GM21786 (cell line): ENCODE results near the gene EFCAB13.
"Not testable (repeated sequence)": the region's sequence is repeated elsewhere in the genome, so short reads cannot be mapped to it uniquely, and the experiment has no call there.

ENCODE experiments used
- ATAC-seq: cut with Tn5 transposase; IDR thresholded peaks from one replicate; pipeline ENCODE4 v1.9.1; 2021; ENCODE audit not compliant: unreplicated experiment

The EFCAB13 gene

DNA sequence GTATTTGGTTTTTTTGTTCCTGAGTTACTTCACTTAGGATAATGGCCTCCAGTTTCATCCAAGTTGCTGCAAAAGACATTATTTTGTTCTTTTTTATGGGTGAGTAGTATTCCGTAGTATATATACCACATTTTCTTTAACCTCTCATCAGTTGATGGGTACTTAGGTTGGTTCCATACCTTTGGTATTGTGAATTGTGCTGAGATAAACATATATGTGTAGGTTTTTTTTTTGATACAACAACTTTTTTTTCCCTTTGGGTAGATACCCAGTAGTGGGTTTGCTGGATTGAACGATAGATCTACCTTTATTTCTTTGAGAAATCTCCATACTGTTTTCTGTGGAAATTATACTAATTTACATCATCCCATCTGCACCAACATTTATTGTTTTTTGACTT lies 6.8 kb downstream of the EFCAB13 start:
- no peak for ATAC-seq

DNA sequence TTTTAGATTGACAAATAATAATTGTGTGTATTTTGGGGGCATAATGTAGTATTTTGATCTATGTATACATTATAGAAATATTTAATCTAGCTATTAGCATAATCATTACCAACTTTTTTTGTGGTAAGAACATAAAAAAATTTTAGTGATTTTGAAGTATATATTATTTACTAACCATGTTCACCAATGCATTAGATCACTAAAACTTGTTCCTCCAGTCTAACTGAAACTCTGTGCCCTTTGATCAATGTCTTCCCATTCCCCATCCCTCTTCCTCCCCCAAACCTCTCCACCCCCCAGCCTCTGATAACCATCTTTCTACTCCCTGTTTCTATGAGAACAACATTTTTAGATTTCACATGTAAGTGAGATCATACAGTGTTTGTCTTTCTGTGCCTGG lies 8.5 kb downstream of the EFCAB13 start:
- no peak for ATAC-seq

DNA sequence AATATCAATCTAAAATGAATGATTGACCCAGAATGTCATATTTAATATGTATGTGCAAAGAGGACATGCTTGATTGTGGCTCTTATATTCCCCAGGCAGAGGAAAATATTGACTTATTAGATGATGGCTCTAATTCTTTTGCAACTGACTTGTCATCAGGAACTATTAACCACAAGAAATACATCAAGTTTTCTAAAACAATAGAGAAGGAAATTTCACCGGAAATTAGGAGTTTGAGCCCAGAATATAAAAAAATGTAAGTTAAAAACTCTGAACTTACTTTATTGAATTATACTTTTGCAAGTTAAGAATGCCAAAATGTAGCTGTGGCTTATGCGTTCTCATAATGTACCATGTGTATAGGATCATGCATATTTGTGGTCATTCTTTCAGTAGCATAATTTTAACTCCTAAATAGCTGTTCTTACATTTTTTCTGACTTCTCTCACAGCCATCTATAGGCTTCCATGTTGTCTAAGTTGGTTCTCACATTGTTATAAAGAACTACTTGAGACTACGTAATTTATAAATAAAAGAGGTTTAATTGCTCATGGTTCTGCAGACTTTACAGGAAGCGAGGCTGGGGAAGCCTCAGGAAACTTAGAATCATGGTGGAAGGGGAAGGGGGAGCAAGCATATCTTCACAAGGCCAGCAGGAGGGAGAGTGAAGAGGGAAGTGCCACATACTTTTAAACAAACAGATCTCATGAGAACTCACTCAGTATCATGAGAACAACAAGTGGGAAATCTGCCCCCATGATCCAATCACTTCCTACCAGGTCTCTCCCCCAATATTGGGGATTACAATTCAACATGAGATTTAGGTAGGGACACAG lies 11.6 kb downstream of the EFCAB13 start:
- no peak for ATAC-seq

DNA sequence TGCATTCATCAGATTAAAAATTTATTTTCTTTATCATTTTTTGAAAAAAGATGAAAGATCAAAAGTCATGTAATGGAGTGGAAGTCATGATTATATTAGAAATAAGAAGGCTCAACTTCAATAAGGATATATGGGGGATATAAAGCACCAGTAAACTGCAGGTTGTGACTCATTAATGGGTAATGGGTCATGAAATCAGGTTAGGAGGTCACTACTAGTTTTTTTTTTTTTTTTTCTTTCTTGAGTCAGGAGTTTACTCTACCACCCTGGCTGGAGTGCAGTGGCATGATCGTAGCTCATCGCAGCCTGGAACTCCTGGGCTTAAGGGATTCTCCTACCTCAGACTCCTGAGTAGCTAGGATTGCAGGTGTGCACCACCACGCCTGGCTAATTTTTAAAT lies 14.3 kb downstream of the EFCAB13 start:
- no peak for ATAC-seq

DNA sequence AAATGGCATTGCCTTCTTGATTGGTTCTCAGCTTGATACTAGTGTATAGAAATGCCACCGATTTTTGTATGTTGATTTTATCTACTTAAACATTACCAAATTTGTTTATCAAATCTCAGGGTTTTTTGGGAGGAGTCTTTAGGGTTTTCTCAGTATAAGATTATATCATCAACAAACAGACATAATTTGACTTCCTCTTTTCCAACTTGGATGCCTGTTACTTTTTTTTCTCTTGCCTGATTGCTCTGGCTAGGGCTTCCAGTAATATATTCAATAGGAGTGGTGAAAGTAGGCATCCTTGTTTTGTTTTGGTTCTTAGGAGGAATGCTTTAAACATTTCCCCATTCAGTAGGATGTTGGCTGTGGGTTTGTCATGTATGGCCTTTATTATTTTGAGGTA lies 29.1 kb downstream of the EFCAB13 start:
- no peak for ATAC-seq

DNA sequence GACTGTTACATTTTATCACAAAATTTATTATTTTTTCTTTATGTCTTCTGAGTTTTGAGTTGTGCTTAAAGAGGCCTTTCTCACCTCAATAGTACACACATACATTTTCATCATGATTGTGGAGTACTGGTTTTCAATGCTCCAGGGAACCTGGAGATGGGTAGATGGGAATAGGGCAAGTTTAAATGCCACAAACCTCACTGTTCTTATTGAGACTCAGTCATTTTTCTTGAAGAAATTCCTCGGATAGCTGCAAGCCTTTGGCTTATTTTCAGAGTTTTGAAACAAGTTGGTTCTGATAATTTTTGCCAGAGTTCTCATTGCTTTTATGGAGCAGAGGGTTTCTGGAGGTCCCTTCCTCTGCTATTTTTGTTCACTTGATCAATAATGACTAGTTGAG lies 34.9 kb downstream of the EFCAB13 start:
- no peak for ATAC-seq

DNA sequence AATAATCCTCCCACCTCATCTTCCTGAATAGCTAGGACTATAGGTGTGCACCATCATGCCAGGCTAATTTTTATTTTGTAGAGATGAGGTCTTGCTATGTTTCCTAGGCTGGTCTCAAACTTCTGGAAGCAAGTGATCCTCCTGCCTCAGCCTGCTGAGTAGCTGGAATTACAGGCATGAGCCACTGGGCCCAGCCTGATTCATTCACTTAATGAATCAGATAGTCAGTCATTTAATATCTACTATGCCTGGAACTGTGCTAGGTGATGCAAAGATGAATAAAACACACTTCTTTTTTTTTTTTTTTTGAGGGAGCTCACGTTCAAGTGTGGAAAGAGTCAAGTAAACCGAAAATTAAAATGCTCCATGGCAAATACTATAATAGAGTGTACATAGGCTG lies 39.4 kb downstream of the EFCAB13 start:
- ATAC-seq = no peak

DNA sequence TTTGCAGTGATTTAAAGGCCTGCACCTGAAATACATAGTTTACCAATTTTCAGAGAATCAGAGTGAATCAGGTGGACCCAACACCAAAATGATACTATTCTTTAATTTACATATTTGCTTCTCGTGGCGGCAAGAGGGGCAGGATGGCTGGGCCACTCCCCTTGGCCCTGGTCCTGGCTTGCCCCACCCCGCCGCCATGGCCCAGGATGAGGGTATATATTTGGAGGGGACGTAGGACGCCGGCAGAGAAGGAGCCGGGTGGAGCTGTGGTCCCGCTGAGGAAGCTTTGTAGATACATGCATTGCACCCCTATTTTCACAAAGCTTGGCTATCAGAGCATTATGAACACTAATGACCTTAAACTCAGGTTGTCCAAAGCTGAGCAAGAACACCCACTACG lies 43.5 kb downstream of the EFCAB13 start:
- no peak for ATAC-seq

DNA sequence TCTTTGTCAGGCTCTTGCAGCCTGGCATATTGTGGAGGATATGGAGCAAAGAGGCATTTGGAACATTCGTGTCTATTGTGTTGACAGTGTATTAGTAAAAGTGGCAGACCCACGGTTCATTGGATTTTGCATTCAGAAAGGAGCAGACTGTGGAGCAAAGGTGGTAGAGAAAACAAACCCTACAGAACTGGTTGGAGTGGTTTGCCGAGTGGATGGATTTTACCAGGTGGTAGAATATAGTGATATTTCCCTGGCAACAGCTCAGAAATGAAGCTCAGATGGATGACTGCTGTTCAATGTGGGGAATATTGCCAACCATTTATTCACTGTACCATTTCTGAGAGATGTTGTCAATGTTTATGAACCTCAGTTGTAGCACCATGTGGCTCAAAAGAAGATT lies 44.5 kb downstream of the EFCAB13 start:
- no peak for ATAC-seq

DNA sequence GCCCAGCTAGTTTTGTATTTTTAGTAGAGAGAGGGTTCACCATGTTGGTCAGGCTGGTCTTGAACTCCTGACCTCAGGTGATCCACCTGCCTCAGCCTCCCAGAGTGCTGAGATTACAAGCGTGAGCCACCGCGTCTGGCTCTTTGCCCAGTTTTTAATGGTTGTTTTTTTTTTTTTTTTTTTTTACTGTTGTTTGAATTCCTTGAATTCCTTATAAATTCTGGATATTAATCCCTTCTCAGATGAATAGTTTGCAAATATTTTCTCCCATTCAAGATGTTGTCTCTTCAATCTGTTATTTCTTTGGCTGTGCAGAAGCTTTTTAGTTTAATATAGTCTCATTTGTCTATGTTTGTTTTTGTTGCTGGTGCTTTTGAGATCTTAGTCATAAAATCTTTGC lies 47.1 kb downstream of the EFCAB13 start:
- not testable (repeated sequence) for ATAC-seq

DNA sequence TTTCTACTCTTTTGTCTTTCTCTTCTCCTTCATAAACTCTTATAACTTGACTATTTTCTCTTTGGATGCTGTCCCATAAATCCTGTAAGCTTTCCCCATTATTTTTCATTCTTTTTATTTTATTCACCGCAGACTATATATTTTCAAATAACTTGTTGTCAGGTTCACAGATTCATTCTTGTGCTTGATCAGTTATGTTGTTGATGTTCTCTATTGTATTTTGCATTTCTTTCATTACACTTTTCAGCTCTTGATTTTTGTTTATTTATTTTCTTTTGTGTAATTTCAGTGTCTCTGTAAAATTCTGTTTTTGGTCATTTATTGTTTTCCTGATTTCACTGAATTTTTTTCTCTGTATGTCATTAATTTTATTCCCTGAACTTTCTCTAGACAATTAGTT lies 49.2 kb downstream of the EFCAB13 start:
- no peak for ATAC-seq

DNA sequence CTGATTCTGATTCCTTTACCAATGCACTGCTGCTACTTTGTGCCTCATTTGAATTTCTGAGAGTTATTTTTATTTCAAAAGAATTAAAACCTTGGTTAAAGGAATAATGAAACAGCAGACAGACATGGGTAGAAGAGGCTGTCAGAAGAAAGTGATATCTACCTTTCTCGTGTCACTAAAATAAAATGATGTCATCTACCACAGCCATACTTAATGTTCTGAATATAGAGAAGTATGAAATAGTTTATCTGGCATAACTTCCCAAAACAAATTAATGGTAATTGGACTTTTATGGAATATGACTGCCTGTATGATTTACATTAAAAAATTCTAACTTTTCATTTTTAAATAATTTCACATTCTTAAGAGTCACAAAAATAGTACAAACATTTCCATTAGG lies 52.5 kb downstream of the EFCAB13 start:
- ATAC-seq = no peak

DNA sequence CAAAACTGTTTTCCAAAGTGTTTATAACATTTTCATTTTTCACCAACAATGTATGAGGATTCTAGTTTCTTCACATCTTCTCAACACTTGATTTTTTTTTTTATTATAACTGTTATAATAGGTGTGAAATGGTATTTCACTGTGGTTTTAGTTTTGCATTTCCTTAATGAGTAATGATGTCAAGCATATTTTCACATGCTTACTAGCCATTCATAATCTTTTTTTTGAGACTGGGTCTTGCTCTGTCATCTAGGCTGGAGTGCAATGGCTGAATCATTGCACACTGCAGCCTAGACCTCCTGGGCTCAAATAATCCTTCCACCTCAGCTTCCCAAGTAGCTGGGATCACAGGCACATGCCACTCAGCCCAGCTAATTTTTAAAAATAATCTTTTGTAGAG lies 65.1 kb downstream of the EFCAB13 start:
- no peak for ATAC-seq

DNA sequence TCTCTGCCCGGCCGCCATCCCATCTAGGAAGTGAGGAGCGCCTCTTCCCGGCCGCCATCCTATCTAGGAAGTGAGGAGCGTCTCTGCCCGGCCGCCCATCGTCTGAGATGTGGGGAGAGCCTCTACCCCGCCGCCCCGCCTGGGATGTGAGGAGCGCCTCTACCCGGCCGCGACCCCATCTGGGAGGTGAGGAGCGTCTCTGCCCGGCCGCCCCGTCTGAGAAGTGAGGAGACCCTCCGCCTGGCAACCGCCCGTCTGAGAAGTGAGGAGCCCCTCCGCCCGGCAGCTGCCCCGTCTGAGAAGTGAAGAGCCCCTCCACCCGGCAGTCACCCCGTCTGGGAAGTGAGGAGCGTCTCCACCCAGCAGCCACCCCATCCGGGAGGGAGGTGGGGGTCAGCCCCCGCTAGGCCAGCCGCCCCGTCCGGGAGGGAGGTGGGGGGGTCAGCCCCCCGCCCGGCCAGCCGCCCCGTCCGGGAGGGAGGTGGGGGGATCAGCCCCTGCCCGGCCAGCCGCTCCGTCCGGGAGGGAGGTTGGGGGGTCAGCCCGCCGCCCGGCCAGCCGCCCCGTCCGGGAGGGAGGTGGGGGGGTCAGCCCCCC lies 73.9 kb downstream of the EFCAB13 start:
- ATAC-seq = not testable (repeated sequence)

DNA sequence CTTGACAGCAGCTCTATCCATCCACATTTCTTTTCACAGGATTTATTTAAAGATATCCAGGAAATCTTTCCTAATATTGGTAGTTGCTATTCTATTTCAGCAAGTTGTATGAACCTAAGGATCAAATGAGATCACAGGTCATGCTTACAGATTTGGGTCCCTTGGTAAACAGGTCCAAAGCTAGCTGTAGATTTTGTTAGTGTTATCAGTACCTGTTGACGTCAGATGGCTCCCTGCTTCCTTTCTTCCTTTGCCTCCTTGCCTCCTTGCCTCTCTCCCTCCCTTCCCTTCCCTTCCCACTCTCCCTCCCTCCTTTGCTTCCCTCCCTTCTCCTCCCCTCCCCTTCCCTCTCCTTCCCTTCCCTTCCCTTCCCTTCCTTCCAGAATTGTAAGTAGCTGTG lies 76.6 kb downstream of the EFCAB13 start:
- ATAC-seq = no peak

DNA sequence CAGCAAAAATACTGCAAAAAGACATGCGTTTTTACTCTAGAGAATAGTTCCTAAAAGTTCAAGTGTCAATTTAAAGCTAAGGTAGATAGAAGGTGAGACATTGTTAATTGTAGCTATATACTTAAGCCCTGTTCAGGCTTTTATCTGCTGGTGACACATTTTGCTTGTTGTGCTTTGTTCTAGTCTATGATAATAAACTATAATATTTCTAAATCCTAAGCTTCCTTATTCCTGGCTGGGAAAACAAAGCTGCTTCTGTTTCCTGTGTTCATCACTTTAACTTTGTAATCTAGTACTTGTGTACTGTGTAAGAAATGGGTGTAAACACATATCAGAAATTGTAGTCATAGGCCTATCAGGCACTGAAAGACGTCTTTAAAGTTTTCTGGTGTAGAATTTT lies 77.3 kb downstream of the EFCAB13 start:
- ATAC-seq = no peak

DNA sequence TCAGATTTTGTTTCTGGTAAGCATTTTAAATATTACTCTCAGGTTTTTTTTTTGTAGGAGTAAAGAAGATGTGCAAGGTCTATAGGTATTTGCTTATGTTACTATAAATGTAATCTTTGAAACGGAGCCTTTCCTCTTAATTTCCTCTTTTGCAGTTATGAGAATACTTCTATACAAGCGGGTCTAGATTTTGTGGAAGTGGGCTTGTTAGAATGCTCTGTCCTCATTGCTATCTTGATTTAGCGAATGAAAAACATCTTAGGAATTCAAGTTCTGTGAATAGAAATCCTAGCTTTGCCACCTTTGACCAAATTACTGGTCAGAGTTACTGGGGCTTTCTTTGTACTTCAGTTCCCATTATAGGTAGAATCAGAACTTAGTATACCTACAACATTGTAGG lies 80.3 kb downstream of the EFCAB13 start:
- no peak for ATAC-seq

DNA sequence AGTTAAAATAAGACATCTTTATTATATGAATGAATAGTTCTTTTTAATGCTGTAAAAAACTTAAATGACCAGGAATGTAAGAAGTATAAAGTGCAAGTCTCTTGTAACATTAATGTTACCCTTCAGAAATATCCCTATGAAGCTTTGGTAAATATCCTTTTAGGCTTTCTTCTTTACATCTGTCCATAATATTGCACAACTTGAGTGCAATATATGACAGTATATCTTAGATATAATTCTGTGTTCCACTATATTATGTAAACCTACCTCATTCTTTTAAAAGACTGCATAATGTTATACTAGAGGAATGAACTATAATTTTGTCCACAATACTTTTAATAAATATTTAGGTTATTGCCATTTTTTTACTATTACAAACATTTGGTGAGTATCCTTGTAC lies 81.1 kb downstream of the EFCAB13 start:
- no peak for ATAC-seq

DNA sequence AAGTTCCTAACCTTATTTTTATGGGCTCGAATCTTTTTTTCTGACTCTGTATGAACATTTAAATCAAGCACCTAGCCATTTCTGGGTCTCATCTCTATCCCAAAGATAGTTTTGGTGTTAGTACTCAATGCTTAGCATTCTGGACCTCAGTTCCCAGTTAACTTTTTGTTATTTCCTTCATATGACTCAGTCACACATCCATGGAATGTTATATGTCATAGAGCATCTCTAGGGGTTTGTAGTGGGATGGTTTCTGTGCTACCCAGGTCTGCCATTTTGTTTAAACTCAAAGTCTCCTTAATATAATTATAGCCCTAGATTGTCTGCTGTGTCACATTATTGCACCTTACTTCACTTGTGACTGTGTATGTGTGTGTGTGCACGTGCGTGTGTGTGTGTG lies 90.1 kb downstream of the EFCAB13 start:
- no peak for ATAC-seq

DNA sequence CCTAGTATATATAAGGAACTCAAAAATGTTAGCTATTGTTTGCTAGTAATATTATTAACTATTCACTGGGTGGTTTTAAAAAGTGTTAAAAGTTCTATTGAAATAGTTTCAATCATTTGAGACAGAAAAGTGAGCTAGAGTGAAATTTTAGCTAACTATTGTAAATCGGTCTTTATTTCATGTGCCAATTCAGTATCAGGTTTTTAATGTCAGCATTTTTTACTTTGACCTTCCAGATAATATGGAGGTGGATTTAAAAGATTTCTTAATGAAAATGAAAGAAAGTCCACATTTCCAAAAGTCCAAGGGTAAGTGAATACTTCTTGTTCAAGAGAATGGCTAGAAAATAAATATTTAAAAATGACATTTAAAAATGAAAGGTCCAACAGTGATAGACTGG lies 90.9 kb downstream of the EFCAB13 start:
- no peak for ATAC-seq

DNA sequence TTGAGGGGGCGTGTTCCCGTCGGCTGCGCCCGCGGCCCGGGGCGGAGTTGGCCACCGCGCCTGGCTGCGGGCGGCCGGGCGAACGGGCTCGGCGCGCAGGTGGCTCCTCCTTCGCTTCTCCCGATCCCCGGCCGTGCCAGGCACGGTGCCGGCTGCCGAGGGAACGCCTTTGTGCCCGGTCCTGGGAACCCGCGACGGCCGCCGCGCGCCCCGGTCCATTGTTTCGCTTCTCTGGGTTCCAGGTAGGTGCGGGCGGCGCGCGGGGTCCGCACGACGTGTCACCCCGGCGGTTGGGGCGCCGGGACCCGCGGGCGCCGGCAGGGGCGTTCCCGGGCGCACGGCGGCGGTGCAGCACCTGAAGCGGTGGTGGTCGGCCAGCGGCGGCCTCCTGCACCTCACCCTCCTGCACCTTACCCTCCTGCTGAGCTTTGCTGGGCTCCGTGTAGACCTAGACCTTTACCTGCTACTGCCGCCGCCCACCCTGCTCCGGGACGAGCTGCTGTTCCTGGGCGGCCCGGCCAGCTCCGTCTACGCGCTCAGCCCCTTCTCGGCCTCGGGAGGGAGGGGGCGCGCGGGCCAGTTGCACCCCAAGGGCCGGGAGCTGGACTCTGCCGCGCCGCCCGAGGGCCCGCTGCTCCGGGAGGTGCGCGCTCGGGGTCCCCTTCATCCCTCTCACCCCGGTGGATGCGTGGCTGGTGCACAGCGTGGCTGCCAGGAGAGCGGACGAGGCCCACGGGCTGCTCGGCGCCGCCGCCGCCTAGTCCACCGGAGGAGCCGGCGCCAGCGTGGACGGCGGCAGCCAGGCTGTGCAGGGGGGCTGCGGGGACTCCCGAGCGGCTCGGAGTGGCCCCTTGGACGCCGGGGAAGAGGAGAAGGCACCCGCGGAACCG lies 99.9 kb downstream of the EFCAB13 start:
- no peak for ATAC-seq

DNA sequence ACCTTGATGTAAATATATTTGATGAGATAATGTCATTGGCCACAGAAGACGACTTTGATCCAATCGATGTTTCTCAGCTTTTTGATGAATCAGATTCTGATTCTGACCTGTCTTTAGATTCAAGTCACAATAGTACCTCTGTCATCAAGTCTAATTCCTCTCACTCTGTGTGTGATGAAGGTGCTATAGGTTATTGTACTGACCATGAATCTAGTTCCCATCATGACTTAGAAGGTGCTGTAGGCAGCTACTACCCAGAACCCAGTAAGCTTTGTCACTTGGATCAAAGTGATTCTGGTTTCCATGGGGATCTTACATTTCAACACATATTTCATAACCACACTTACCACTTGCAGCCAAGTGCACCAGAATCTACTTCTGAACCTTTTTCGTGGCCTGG lies 101.5 kb downstream of the EFCAB13 start:
- not testable (repeated sequence) for ATAC-seq
